HG02623 (cell line): ENCODE results near the gene MAK.
"Not testable (repeated sequence)": the region's sequence is repeated elsewhere in the genome, so short reads cannot be mapped to it uniquely, and the experiment has no call there.

ENCODE experiments used
- ATAC-seq: cut with Tn5 transposase; IDR thresholded peaks from one replicate; pipeline ENCODE4 v1.9.1; 2021; ENCODE audit warnings: moderate library complexity; ENCODE audit not compliant: unreplicated experiment

Gene MAK

GRCh38 chr6:10854922-10855632, 16.7 kb upstream of the MAK start:
- ATAC-seq: no peak

DNA sequence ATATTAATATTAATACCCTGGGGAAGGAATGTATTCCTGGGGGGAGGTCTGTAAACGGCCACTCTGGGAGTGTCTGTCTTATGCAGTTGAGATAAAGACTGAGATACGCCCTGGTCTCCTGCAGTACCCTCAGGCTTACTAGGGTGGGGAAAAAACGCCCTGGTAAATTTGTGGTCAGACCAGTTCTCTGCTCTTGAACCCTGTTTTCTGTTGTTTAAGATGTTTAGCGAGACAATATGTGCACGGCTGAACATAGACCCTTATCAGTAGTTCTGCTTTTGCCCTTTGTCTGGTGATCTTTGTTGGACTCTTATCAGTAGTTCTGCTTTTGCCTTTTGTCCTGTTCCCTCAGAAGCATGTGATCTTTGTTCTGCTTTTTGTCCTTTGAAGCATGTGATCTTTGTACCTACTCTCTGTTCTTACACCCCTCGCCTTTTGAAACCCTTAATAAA, 15.5 kb upstream of the MAK start:
- ATAC-seq: not testable (repeated sequence)

DNA sequence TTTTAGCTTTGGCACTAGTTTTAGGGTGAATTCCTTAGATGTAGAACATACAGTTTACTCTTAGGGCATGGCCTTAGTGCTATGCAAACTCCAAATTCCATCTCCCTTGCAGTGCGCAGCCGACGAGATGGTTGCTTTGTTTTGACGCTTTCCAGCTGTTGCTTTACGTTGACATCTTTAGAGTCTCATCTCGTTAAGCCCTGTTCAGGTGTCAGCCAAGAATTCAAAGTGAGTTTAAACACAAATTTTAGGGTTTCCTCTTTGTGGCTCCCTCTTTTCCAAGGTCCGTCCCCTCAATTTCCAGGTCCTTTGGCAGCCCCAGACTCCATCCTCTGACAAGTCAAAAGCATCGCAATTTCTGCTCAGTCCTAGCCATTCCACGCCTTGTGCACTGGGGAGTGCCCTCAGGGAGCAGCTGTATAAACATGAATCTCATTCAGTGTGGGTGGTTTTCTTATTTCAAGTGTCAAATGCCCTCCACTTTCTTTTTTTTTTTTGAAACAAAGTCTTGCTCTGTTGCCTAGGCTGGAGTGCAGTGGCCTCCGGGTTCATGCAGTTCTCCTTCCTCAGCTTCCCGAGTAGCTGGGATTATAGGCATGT, 14.1 kb upstream of the MAK start:
- ATAC-seq: no peak

GRCh38 chr6:10850728-10851127, 12.4 kb upstream of the MAK start:
- no peak for ATAC-seq

GRCh38 chr6:10849901-10850300, 11.6 kb upstream of the MAK start:
- ATAC-seq: no peak

- no peak for ATAC-seq
Measured at GRCh38 chr6:10847684-10848083, 9.3 kb upstream of the MAK start.

DNA sequence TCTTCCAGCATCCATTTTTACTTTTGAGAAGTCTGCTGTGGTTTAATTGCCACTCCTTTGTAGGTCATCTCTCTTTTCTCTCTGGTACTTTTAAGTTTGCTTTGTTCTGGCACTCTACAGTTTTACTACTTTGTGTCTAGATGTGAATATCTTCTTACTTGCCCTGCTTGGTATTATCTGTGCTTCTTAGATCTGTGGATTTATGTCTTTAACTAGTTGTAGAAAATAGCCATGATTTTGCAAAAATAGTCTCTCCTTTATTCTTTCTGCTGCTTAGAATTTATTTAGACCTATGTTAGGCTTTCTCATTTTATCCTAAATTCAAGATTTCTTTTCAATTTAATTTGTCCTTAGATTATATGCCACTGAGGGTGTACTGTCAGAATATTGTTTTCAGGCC, 5.2 kb upstream of the MAK start:
- no peak for ATAC-seq

- peak; percentile 62 for ATAC-seq
Measured at GRCh38 chr6:10838794-10839333, 525 bp upstream of the MAK start.

GRCh38 chr6:10837622-10837994, 731 bp downstream of the MAK start:
- ATAC-seq: no peak

DNA sequence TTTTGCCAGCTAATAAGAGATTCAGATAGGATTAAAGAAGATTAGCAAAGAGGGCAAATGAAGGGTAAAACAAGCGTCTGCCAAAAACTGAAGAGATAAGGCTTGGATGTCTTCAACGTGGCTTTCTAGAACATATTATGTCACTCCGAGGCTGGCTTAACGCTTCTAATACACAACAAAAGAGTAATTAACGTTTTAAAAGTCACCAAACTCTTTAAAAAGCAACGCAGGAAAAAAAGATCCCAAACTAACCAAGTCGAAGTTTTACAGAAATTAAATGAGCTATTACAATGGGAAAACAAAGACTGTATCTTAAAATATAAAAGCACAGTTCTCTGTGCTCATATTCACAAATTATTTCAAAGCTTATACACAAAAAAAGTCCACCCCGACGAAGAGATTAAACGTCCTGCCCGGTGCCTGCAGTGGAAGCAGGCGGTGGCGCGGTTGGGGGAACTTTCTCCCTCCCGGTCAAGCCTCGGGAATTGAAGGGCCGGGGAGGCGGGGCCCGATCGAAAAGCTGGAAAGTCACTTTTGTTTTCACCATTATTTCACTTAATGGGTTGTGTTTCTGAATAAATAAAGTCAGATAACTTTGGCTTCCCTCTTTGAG, 1.2 kb downstream of the MAK start:
- no peak for ATAC-seq

- no peak for ATAC-seq
Measured at GRCh38 chr6:10834823-10835222, 3.5 kb downstream of the MAK start.

- ATAC-seq: no peak
Measured at GRCh38 chr6:10831609-10832008, 6.7 kb downstream of the MAK start.

- no peak for ATAC-seq
Measured at GRCh38 chr6:10824819-10825218, 13.5 kb downstream of the MAK start.

- no peak for ATAC-seq
Measured at GRCh38 chr6:10824297-10824696, 14.0 kb downstream of the MAK start.

DNA sequence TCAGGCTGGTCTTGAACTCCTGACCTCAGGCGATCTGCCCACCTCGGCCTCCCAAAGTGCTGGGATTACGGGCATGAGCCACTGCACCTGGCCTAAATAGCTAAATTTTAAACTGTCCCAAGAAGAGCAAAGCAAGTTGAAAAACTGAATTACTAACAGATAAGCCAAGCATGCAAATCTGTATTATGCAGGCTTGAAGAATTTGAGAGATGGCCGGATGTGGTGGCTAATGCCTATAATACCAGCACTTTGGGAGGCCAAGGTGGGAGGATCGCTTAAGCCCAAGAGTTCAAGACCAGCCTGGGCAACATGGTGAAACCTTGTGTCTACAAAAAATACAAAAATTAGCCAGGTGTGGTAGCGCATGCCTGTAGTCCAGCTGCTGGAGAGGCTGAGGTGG, 24.2 kb downstream of the MAK start:
- not testable (repeated sequence) for ATAC-seq

- ATAC-seq: no peak
Measured at GRCh38 chr6:10809098-10809497, 29.2 kb downstream of the MAK start.

GRCh38 chr6:10808376-10808775, 30.0 kb downstream of the MAK start:
- no peak for ATAC-seq

DNA sequence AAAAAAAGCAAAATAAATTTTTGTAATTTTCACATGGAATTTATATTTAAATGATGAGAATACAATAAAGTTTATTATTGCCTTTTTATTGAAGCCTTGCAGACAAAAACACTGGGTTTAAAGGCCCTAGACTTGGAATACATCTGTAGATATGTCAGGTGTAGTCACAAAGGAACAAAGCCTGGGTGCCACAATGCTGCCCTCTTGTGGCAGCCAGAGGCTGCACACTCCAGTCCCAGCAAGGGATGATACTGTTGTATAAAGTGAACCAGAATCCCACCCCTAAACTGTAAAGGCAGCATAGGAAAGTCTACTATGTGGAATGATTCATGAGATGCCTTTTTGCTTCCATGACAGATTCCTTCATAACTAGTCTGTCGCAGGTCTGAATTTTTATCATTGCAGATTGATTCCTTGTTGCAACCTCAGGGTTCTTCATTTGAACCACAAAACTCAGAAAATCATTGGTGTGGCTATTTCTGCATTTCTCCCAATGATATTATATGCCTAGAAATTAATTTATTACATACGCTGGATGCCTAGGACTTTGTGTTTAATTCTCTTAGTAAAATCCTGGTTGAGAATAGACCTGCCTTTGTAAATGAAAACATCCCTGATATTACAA, 37.0 kb downstream of the MAK start:
- ATAC-seq: peak; percentile 87

GRCh38 chr6:10800810-10801209, 37.5 kb downstream of the MAK start:
- no peak for ATAC-seq

- ATAC-seq: no peak
Measured at GRCh38 chr6:10794239-10794638, 44.1 kb downstream of the MAK start.

GRCh38 chr6:10793695-10794094, 44.6 kb downstream of the MAK start:
- no peak for ATAC-seq

- no peak for ATAC-seq
Measured at GRCh38 chr6:10793035-10793434, 45.3 kb downstream of the MAK start.
